ENCODE measurements around the gene IFITM2.
A peak's percentile ranks its signal among the peaks of the same experiment; 100 is the strongest.
"Not testable (repeated sequence)": the region's sequence is repeated elsewhere in the genome, so short reads cannot be mapped to it uniquely, and the experiment has no call there.

Gene IFITM2

DNA sequence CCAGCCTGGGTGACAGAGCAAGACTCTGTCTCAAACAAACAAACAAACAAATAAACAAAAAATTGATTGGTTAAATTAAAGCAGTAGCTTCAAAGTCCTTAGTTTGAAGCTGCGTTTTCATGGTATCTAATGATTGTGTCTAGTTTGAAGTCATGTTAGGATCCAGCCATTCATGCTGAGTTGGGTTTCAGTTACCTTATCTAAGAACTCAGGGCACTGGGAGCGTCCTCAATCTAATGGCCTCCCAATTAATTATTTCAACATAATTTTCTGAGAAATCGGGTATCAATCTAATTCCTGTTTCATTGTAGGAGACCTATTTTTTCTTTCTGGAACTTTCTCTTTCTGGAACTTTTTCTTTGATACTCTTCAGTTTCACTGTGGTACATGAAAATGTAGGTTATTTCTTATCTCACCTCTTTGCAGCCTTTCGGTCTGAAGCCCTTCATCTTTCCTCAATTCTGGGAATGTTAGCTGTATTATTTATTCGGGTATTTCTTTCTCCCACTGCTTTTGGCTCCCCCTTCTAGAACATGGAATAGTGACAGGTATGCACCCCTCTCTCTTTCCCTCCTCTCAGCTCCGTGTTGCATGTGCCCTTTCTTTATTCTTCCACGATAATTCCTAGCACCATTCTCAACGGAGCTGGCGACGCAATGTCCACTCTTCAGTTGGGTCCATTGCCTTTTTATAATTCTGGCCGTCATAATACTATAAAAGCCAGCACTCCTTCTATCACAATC, 37.4 kb downstream of the IFITM2 start:
- Histone ChIP-seq H3K4me1 (ENCODE audit: insufficient read depth, insufficient read length) (peaks cover 3% of the 10 kb centered on the region), H3K27me3 (ENCODE audit: insufficient read depth, insufficient read length) (no peaks in the 10 kb centered on the region), H3K9ac (ENCODE audit: insufficient read length, low read depth) (no peak overlapping the region), H3K4me3 (ENCODE audit: insufficient read length, low read depth) (no peak overlapping the region), H3K9me3 (ENCODE audit: insufficient read depth, low read length) (peaks cover 8% of the 10 kb centered on the region; the same call in 1 of the 2 replicates), H3K36me3 (ENCODE audit: insufficient read depth, insufficient read length, low read length) (no peaks in the 10 kb centered on the region)
- TF ChIP-seq ZNF274 (IDR thresholded peaks at IDR 0.05; ENCODE audit: low read depth, low read length) (no peak), YY1 (IDR thresholded peaks at IDR 0.05; ENCODE audit: insufficient read depth, insufficient read length) (no peak), SUZ12 (IDR thresholded peaks at IDR 0.05; ENCODE audit: extremely low read depth, insufficient read depth, insufficient read length) (no peak)
- DNase-seq (ENCODE audit: low read depth, low spot score): no peak

DNA sequence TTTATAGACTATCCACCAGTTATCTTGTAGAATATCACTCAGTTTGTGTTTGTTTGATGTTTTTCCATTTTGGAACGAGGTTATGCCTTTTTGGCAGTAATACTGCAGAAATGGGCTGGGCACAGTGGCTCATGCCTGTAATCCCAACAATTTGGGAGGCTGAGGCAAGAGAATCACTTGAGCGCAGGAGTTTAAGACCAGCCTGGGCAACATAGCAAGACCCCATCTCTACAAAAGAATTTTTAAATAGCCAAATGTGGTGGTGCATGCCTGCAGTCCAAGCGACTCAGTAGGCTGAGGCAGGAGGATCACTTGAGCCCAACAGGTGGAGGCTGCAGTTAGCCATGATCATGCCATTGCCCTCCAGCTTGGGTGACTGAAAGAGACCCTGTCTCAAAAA, 38.9 kb downstream of the IFITM2 start:
- TF ChIP-seq YY1 (IDR thresholded peaks at IDR 0.05; ENCODE audit: insufficient read depth, insufficient read length) (no peak), ZNF274 (IDR thresholded peaks at IDR 0.05; ENCODE audit: low read depth, low read length) (no peak), SUZ12 (IDR thresholded peaks at IDR 0.05; ENCODE audit: extremely low read depth, insufficient read depth, insufficient read length) (no peak)
- Histone ChIP-seq H3K4me1 (ENCODE audit: insufficient read depth, insufficient read length) (peaks cover 8% of the 10 kb centered on the region), H3K9me3 (ENCODE audit: insufficient read depth, low read length) (peaks cover 4% of the 10 kb centered on the region; the same call in 1 of the 2 replicates), H3K4me3 (ENCODE audit: insufficient read length, low read depth) (no peak overlapping the region), H3K27me3 (ENCODE audit: insufficient read depth, insufficient read length) (no peaks in the 10 kb centered on the region), H3K9ac (ENCODE audit: insufficient read length, low read depth) (no peak overlapping the region), H3K36me3 (ENCODE audit: insufficient read depth, insufficient read length, low read length) (no peaks in the 10 kb centered on the region)
- DNase-seq (ENCODE audit: low read depth, low spot score): no peak

GRCh38 chr11:349270-349954, 41.8 kb downstream of the IFITM2 start:
- not testable (repeated sequence) for H3K4me3 ChIP-seq (ENCODE audit: insufficient read length, low read depth); H3K9ac ChIP-seq (ENCODE audit: insufficient read length, low read depth); H3K4me1 ChIP-seq (ENCODE audit: insufficient read depth, insufficient read length); H3K9me3 ChIP-seq (ENCODE audit: insufficient read depth, low read length); H3K36me3 ChIP-seq (ENCODE audit: insufficient read depth, insufficient read length, low read length); H3K27me3 ChIP-seq (ENCODE audit: insufficient read depth, insufficient read length); DNase-seq (ENCODE audit: low read depth, low spot score)

DNA sequence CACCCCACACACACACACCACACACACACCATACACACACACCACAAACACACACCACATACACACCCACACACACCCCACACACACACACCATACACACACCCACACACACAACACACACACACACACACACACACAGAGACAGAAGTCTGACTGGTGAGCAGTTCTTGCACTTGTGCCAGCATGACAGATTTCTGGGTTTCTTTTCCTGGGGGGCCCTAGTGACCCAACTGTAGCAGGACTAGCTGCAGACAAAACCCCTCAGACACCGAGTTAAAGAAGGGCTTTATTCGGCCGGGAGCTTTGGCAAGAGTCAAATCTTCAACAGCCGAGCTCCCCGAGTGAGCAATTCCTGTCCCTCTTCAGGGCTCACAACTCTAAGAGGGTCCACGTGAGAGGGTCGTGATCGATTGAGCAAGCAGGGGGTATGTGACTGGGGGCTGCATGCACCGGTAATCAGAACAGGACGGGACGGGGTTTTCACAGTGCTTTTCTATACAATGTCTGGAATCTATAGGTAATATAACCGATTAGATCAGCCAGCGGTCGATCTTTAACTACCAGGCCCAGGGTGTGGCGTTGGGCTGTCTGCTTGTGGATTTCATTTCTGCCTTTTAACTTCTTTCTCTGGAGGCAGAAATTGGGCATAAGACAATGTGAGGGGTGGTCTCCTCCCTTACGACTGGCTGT, 42.6 kb downstream of the IFITM2 start:
- not testable (repeated sequence) for H3K4me1 ChIP-seq (ENCODE audit: insufficient read depth, insufficient read length); H3K27me3 ChIP-seq (ENCODE audit: insufficient read depth, insufficient read length); H3K9me3 ChIP-seq (ENCODE audit: insufficient read depth, low read length); H3K36me3 ChIP-seq (ENCODE audit: insufficient read depth, insufficient read length, low read length); DNase-seq (ENCODE audit: low read depth, low spot score); H3K4me3 ChIP-seq (ENCODE audit: insufficient read length, low read depth)
- H3K9ac ChIP-seq (ENCODE audit: insufficient read length, low read depth): peak overlapping the region; percentile 39

DNA sequence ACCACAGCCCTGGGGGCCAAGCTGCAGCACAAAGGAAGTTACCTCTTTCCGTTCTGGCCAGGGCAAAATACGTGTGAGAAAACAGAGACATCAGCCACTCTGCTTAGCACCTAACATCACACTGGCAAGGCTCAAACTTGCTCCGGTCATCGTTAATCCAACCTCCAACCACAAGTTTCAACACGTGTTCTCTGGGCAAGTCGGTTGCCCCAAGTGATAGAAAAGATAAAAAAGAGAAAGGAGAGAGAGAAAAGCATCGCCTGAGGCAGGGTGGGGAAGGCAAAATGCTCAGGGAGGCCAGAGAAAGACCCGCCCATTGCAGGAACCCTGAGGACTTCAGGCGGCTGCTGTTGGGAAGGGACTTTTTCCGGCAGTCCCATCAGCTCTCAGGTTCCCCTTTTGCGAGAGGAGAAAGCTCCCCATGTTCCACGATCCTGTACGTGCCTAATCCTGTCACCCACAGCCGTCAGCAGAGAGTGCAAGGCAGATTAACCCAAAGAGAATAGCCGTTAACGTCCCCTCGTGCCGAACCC, 43.2 kb downstream of the IFITM2 start:
- H3K9ac ChIP-seq (ENCODE audit: insufficient read length, low read depth): peak overlapping the region; percentile 65
- no peak for DNase-seq (ENCODE audit: low read depth, low spot score)

GRCh38 chr11:351411-351810, 43.8 kb downstream of the IFITM2 start:
- no peak for DNase-seq (ENCODE audit: low read depth, low spot score)
- Histone ChIP-seq H3K27me3 (ENCODE audit: insufficient read depth, insufficient read length) (no peaks in the 10 kb centered on the region), H3K4me3 (ENCODE audit: insufficient read length, low read depth) (no peak overlapping the region), H3K9me3 (ENCODE audit: insufficient read depth, low read length) (peaks cover 2% of the 10 kb centered on the region; the same call in 1 of the 2 replicates), H3K36me3 (ENCODE audit: insufficient read depth, insufficient read length, low read length) (no peaks in the 10 kb centered on the region), H3K9ac (ENCODE audit: insufficient read length, low read depth) (peak overlapping the region; percentile 65), H3K4me1 (ENCODE audit: insufficient read depth, insufficient read length) (peaks cover 14% of the 10 kb centered on the region)
- TF ChIP-seq SUZ12 (IDR thresholded peaks at IDR 0.05; ENCODE audit: extremely low read depth, insufficient read depth, insufficient read length) (no peak), ZNF274 (IDR thresholded peaks at IDR 0.05; ENCODE audit: low read depth, low read length) (no peak), YY1 (IDR thresholded peaks at IDR 0.05; ENCODE audit: insufficient read depth, insufficient read length) (no peak)

More for the DNA sequence above, 43.2 kb downstream of the IFITM2 start:
- Histone ChIP-seq H3K27me3 (ENCODE audit: insufficient read depth, insufficient read length) (no peaks in the 10 kb centered on the region), H3K4me1 (ENCODE audit: insufficient read depth, insufficient read length) (peaks cover 14% of the 10 kb centered on the region), H3K36me3 (ENCODE audit: insufficient read depth, insufficient read length, low read length) (no peaks in the 10 kb centered on the region), H3K9me3 (ENCODE audit: insufficient read depth, low read length) (no peaks in the 10 kb centered on the region), H3K4me3 (ENCODE audit: insufficient read length, low read depth) (no peak overlapping the region)
- TF ChIP-seq ZNF274 (IDR thresholded peaks at IDR 0.05; ENCODE audit: low read depth, low read length) (no peak), SUZ12 (IDR thresholded peaks at IDR 0.05; ENCODE audit: extremely low read depth, insufficient read depth, insufficient read length) (no peak), YY1 (IDR thresholded peaks at IDR 0.05; ENCODE audit: insufficient read depth, insufficient read length) (no peak)

DNA sequence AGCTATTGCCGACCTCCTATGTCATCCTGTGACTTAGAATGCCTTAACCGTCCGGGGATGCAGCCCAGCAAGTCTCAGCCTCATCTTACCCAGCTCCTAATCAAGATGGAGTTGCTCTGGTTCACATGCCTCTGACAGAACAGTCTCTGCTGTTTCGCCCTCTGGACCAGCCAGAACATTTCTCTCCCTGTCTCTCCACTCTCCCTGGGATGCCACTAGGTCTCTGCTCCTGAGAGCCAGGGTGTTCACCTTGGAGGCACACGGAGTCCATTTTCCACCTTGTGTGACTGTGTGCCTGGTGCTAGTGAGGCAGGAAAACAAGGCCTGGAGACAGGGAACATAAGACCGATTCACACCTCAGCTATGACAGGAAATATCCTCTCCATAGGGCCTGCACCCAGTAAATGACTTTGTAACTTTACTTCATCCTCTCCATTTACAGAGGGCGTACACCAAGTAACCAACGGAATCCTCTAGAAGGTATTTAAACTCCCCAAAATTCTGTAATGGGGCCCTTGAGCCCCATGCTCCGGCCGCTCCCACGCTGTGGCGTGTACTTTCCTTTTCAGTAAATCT, 44.9 kb downstream of the IFITM2 start:
- Histone ChIP-seq H3K36me3 (ENCODE audit: insufficient read depth, insufficient read length, low read length) (no peaks in the 10 kb centered on the region), H3K9ac (ENCODE audit: insufficient read length, low read depth) (no peak overlapping the region), H3K4me3 (ENCODE audit: insufficient read length, low read depth) (no peak overlapping the region), H3K9me3 (ENCODE audit: insufficient read depth, low read length) (peaks cover 11% of the 10 kb centered on the region), H3K27me3 (ENCODE audit: insufficient read depth, insufficient read length) (no peaks in the 10 kb centered on the region), H3K4me1 (ENCODE audit: insufficient read depth, insufficient read length) (peaks cover 18% of the 10 kb centered on the region)
- DNase-seq (ENCODE audit: low read depth, low spot score): no peak
- no peak for TF ChIP-seq SUZ12 (IDR thresholded peaks at IDR 0.05; ENCODE audit: extremely low read depth, insufficient read depth, insufficient read length)
- no peak for TF ChIP-seq YY1 (IDR thresholded peaks at IDR 0.05; ENCODE audit: insufficient read depth, insufficient read length)
- no peak for TF ChIP-seq ZNF274 (IDR thresholded peaks at IDR 0.05; ENCODE audit: low read depth, low read length)

All from NT2/D1 (cell line).